A549 (cell line): Measurements from ENCODE around the gene TTC17. TPM values are rescaled to one million over a fixed set of nuclear protein-coding genes. Genes with fewer than 3 reads are reported as not detected.

Experiments
- ATAC-seq, 2 experiments: fragments of 200-7000 bp in 1 of 2; fragments of >200 bp in 1 of 2; cut with Nextera tagmentation in 1 of 2; cut with Tn5 transposase in 1 of 2; 3 replicates each; pipeline versions ENCODE4 v1.8.0 to v1.9.1; 2018 to 2020; ENCODE audit warnings: mild to moderate bottlenecking in 1 of 2, moderate library complexity in 1 of 2
- CTCF ChIA-PET: fragments of 300-600 bp; sonication (Branson Sonifier 250); formaldehyde crosslinking; extraction: SDS; loops from one replicate; lab custom pipeline; 2021; ENCODE audit warnings: antibody characterized with exemption, inconsistent platforms; lab: Yijun Ruan, JAX
- POLR2A ChIA-PET: fragments of 350-600 bp; formaldehyde crosslinking; extraction: SDS; loops from one replicate; lab custom pipeline; 2021; ENCODE audit warnings: antibody characterized with exemption, inconsistent platforms; lab: Yijun Ruan, JAX
- DNase-seq, 2 experiments: peaks; one replicate each; pipeline versions ENCODE4 v3.0.0 to v3.0.0-alpha.2; 2011 to 2016; ENCODE audit warnings: low read depth in 1 of 2, low spot score in 1 of 2
- FAIRE-seq: peaks from 2 replicates; lab custom pipeline; 2011; peaks lifted over from hg19 to GRCh38; lab: Jason Lieb, UNC
- H3K27ac ChIP-seq, 2 experiments: fragments of >200 bp; sonication (Bioruptor Twin); formaldehyde crosslinking; 3 replicates each; pipeline ENCODE4 v1.5.1; 2016 to 2017
- H3K4me1 ChIP-seq: fragments of >200 bp; sonication (Bioruptor Twin); formaldehyde crosslinking; 3 replicates; pipeline ENCODE4 v1.6.1; 2016
- H3K4me2 ChIP-seq: fragments of >200 bp; sonication (Bioruptor Twin); formaldehyde crosslinking; 3 replicates; pipeline ENCODE4 v1.6.1; 2016
- H3K4me3 ChIP-seq: fragments of >200 bp; sonication (Bioruptor Twin); formaldehyde crosslinking; 3 replicates; pipeline ENCODE4 v1.5.1; 2016
- H3K9me3 ChIP-seq: fragments of >200 bp; sonication (Bioruptor Twin); formaldehyde crosslinking; 3 replicates; pipeline ENCODE4 v1.6.1; 2016
- EP300 ChIP-seq, 2 experiments: fragments of >200 bp; sonication (Bioruptor Twin); formaldehyde crosslinking; IDR thresholded peaks; 2 replicates in 1 of 2; 3 replicates in 1 of 2; pipeline ENCODE4 v1.6.1; 2016 to 2017
- ESRRA ChIP-seq: fragments of 150-350 bp; IDR thresholded peaks from 2 replicates; pipeline ENCODE4 v1.6.1; 2014; ENCODE audit warnings: mild to moderate bottlenecking, low read length, borderline replicate concordance
- HOXA7 ChIP-seq: fragments of 250-450 bp; sonication (Bioruptor Pico); IDR thresholded peaks from 2 replicates; pipeline ENCODE4 v1.5.0; 2020; ENCODE audit warnings: mild to moderate bottlenecking, moderate library complexity
- JUNB ChIP-seq: fragments of >200 bp; sonication (Bioruptor Twin); formaldehyde crosslinking; IDR thresholded peaks from 2 replicates; pipeline ENCODE4 v1.6.1; 2016
- NFE2L2 ChIP-seq: fragments of 150-350 bp; conservative IDR thresholded peaks from 2 replicates; pipeline ENCODE4 v1.6.1; 2014; ENCODE audit warnings: low read length
- NPAS2 ChIP-seq: fragments of 250-450 bp; sonication (Bioruptor Pico); IDR thresholded peaks from 2 replicates; pipeline ENCODE4 v1.8.0; 2022; ENCODE audit warnings: mild to moderate bottlenecking, moderate library complexity, borderline replicate concordance
- POLR2A ChIP-seq: IDR thresholded peaks from 2 replicates; pipeline ENCODE4 v1.6.1; 2012; ENCODE audit warnings: mild to moderate bottlenecking, low read length
- RCOR1 ChIP-seq: fragments of 150-350 bp; IDR thresholded peaks from 2 replicates; pipeline ENCODE4 v1.6.1; 2014; ENCODE audit warnings: antibody characterized with exemption, low read length, low read depth
- RFX5 ChIP-seq: fragments of 450-650 bp; IDR thresholded peaks from 2 replicates; pipeline ENCODE4 v1.7.1; 2014; ENCODE audit warnings: antibody characterized with exemption, mild to moderate bottlenecking, moderate library complexity
- RNF2 ChIP-seq: fragments of 200-600 bp; sonication (generic); IDR thresholded peaks from 2 replicates; pipeline ENCODE4 v1.6.1; 2016; ENCODE audit warnings: low read depth, mild to moderate bottlenecking, antibody characterized with exemption, moderate library complexity, borderline replicate concordance
- SMC3 ChIP-seq: fragments of >200 bp; sonication (Bioruptor Twin); formaldehyde crosslinking; IDR thresholded peaks from 3 replicates; pipeline ENCODE4 v1.6.1; 2018; ENCODE audit warnings: inconsistent platforms
- ZFP36 ChIP-seq: fragments of 450-650 bp; IDR thresholded peaks from 2 replicates; pipeline ENCODE4 v1.6.1; 2014; ENCODE audit warnings: borderline replicate concordance; ENCODE audit not compliant: partially characterized antibody
- WGBS: methylation state at CpG from one replicate; pipeline ENCODE4 v1.1.6; 2017; ENCODE audit errors: missing lambda C conversion rate; 5-methylcytosine and 5-hydroxymethylcytosine counted together
- polyA plus RNA-seq, 4 experiments: library from polyadenylated mRNA; depleted of rRNA in 3 of 4; stranded (reverse); fragments of >200 nt; fragmentation: RNase III in 1 of 4; extraction: RNeasy Plus Mini Kit Qiagen cat#74134 plus additional on column Dnase treatment in 1 of 4; gene quantifications; 2 replicates in 3 of 4; 3 replicates in 1 of 4; pipeline ENCODE4 v1.2.3, GENCODE V29; 2011 to 2017
- TF ChIP-seq, protein P1 (sequence below): fragments of 200-600 bp; sonication (generic); IDR thresholded peaks from 2 replicates; pipeline ENCODE4 v1.6.1; 2016; ENCODE audit warnings: antibody characterized with exemption, mild to moderate bottlenecking, moderate library complexity
- TF ChIP-seq, protein P2 (sequence below): fragments of 450-650 bp; IDR thresholded peaks from 2 replicates; pipeline ENCODE4 v1.6.1; 2014; ENCODE audit warnings: antibody characterized with exemption
- TF ChIP-seq, protein P3 (sequence below): fragments of 250-450 bp; sonication (Bioruptor Pico); IDR thresholded peaks from 2 replicates; pipeline ENCODE4 v1.5.0; 2020; ENCODE audit warnings: low read depth, mild to moderate bottlenecking, moderate library complexity
- TF ChIP-seq, protein P4 (sequence below): fragments of >200 bp; sonication (Bioruptor Twin); formaldehyde crosslinking; IDR thresholded peaks from 3 replicates; pipeline ENCODE4 v1.6.1; 2016

The TTC17 gene
- polyA plus RNA-seq, 2 of the 4 experiments (the other 2 are of a cell fraction) = 28.9 to 89.4 TPM

DNA sequence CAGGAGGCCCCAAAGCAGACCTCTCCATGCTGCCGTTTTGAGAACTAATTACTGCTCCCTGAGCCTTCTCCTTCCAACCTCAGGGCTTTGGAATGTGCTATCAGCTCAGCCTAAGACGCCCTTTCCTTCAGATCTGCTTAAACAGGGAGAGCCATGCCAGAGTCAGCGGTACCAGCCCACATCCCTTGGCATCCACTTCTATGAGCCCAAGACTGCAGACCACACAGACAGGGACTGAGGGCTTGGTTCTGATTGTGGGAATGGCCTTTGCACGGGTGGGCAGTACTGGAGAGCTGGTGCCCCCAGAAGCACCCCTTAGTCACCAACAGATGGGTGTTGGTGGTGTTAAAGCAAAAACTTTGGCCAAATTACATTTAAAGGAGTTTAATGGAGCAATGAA is 146.5 kb downstream of the TTC17 start:
- FAIRE-seq (no peak), DNase-seq (no peak), ATAC-seq (peak in 1 of 2 experiments; percentile 22; a peak in 2 of 6 replicates)
- POLR2A ChIA-PET = no interaction called here
- Histone ChIP-seq H3K4me1 (no peaks in the 10 kb centered on the region), H3K9me3 (no peaks in the 10 kb centered on the region), H3K4me2 (no peak overlapping the region), H3K27ac (no peak overlapping the region), H3K4me3 (no peak overlapping the region)
- CTCF ChIA-PET = interaction anchor here (1.0 to 4.2 kb wide), 11 partner anchors 9 to 532 kb away, joined by 3 to 30 read pairs (median 4); no protein-coding TSS in a partner anchor
- WGBS = 43% methylated on average over 4 of the region's 4 CpGs
- no peak for TF ChIP-seq JUNB
- TF ChIP-seq NPAS2 (CRISPR knock-in tag) = no peak

DNA sequence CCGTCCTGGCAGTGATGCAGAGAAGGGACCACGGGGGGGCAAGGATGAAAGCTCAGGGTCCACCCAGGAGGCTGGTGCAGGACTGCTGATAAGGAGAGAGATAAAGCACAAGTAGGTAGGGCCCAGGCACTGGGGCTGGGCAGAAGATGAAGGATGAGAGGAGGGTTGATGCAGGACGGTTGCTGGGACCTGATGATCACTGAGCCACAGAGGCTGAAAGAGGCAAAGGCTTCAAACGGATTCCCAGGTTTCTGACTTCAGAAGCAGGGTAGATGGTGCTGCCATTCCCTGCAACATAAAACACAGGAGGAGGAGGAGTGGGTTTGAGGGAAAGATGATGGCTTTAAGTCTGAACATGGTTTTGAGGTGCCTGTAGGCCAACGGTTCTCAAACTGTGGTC is 148.5 kb downstream of the TTC17 start:
- POLR2A ChIA-PET = no interaction called here
- Histone ChIP-seq H3K4me1 (no peaks in the 10 kb centered on the region), H3K27ac (no peak overlapping the region), H3K9me3 (no peaks in the 10 kb centered on the region; the same call in 1 of the 3 replicates), H3K4me3 (no peak overlapping the region), H3K4me2 (no peak overlapping the region)
- 42% methylated on average over 5 of the region's 5 CpGs for WGBS
- ATAC-seq (no peak), FAIRE-seq (no peak), DNase-seq (no peak)
- no peak for TF ChIP-seq HOXA7 (CRISPR knock-in tag)
- TF ChIP-seq ESRRA = no peak
- CTCF ChIA-PET = interaction anchor here (0.8 to 4.2 kb wide), 3 partner anchors 8 to 364 kb away, joined by 3 to 30 read pairs (median 3); no protein-coding TSS in a partner anchor

DNA sequence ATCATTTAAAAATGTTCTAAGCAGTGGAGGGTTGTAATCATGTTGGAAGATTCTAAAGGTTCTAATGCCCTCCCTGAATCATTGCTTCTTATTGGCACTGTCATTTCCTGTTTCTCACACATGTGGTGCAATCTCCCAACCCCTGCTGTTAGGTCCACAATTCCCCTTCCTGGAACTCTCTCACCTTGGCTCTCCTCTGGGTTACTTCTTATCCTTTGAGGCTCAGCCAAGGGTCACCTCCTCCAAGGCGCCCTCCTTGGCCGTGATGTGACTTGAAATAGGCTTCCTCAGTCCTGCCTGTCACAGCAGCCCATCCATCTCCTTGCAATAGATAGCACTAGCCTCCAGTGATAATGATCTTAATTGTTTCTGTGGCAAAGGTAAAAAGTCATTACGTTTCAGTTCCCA is 149.8 kb downstream of the TTC17 start:
- Histone ChIP-seq H3K9me3 (peaks cover 7% of the 10 kb centered on the region; the same call in 2 of the 3 replicates), H3K4me1 (no peaks in the 10 kb centered on the region), H3K4me2 (no peak overlapping the region), H3K4me3 (no peak overlapping the region), H3K27ac (no peak overlapping the region)
- ChIA-PET POLR2A (no interaction called here), CTCF (no interaction called here)
- TF ChIP-seq RFX5 (no peak), POLR2A (no peak), NFE2L2 (no peak), SMC3 (no peak), ESRRA (no peak), EP300 (IDR thresholded peaks at IDR 0.05) (no peak), RNF2 (no peak), RCOR1 (no peak), ZFP36 (no peak)
- TF ChIP-seq, protein P1, sequence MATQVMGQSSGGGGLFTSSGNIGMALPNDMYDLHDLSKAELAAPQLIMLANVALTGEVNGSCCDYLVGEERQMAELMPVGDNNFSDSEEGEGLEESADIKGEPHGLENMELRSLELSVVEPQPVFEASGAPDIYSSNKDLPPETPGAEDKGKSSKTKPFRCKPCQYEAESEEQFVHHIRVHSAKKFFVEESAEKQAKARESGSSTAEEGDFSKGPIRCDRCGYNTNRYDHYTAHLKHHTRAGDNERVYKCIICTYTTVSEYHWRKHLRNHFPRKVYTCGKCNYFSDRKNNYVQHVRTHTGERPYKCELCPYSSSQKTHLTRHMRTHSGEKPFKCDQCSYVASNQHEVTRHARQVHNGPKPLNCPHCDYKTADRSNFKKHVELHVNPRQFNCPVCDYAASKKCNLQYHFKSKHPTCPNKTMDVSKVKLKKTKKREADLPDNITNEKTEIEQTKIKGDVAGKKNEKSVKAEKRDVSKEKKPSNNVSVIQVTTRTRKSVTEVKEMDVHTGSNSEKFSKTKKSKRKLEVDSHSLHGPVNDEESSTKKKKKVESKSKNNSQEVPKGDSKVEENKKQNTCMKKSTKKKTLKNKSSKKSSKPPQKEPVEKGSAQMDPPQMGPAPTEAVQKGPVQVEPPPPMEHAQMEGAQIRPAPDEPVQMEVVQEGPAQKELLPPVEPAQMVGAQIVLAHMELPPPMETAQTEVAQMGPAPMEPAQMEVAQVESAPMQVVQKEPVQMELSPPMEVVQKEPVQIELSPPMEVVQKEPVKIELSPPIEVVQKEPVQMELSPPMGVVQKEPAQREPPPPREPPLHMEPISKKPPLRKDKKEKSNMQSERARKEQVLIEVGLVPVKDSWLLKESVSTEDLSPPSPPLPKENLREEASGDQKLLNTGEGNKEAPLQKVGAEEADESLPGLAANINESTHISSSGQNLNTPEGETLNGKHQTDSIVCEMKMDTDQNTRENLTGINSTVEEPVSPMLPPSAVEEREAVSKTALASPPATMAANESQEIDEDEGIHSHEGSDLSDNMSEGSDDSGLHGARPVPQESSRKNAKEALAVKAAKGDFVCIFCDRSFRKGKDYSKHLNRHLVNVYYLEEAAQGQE = no peak
- TF ChIP-seq, protein P2, sequence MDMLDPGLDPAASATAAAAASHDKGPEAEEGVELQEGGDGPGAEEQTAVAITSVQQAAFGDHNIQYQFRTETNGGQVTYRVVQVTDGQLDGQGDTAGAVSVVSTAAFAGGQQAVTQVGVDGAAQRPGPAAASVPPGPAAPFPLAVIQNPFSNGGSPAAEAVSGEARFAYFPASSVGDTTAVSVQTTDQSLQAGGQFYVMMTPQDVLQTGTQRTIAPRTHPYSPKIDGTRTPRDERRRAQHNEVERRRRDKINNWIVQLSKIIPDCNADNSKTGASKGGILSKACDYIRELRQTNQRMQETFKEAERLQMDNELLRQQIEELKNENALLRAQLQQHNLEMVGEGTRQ = no peak
- TF ChIP-seq, protein P3, sequence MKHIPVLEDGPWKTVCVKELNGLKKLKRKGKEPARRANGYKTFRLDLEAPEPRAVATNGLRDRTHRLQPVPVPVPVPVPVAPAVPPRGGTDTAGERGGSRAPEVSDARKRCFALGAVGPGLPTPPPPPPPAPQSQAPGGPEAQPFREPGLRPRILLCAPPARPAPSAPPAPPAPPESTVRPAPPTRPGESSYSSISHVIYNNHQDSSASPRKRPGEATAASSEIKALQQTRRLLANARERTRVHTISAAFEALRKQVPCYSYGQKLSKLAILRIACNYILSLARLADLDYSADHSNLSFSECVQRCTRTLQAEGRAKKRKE (CRISPR knock-in tag) = no peak
- TF ChIP-seq, protein P4, sequence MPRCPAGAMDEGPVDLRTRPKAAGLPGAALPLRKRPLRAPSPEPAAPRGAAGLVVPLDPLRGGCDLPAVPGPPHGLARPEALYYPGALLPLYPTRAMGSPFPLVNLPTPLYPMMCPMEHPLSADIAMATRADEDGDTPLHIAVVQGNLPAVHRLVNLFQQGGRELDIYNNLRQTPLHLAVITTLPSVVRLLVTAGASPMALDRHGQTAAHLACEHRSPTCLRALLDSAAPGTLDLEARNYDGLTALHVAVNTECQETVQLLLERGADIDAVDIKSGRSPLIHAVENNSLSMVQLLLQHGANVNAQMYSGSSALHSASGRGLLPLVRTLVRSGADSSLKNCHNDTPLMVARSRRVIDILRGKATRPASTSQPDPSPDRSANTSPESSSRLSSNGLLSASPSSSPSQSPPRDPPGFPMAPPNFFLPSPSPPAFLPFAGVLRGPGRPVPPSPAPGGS = no peak
- DNase-seq = peak in 1 of 2 experiments; percentile 19
- 11% methylated on average over 3 of the region's 3 CpGs for WGBS
- no peak for FAIRE-seq
- ATAC-seq = no peak
